ENCODE measurements around the gene AURKA. TPM values are rescaled to one million over a fixed set of nuclear protein-coding genes. Genes with fewer than 3 reads are reported as not detected.

The AURKA gene
- total and polyA plus RNA-seq, 2 experiments from 2014 or later = 75.8 to 82.0 TPM

- H3K4me1 Mint-ChIP-seq = no peaks in the 10 kb centered on the region
- no peaks in the 10 kb centered on the region for H4K20me1 ChIP-seq (replicated peaks; ENCODE audit: insufficient read depth)
- H3K36me3 ChIP-seq (ENCODE audit: insufficient read depth) = peaks cover 10% of the 10 kb centered on the region; the same call in 1 of the 2 replicates
- ATAC-seq = no peak
- no peak overlapping the region for H2AFZ ChIP-seq
- H3K9me3 Mint-ChIP-seq = peaks cover 96% of the 10 kb centered on the region
- H3K79me2 ChIP-seq (replicated peaks; ENCODE audit: insufficient read depth) = no peaks in the 10 kb centered on the region
- H3K9me2 ChIP-seq (ENCODE audit: insufficient read depth) = no peaks in the 10 kb centered on the region
- no peak overlapping the region for H3K27ac ChIP-seq (ENCODE audit: low read depth)
- no peak overlapping the region for H3K4me3 Mint-ChIP-seq
- no peaks in the 10 kb centered on the region for H3K27me3 ChIP-seq (ENCODE audit: insufficient read depth)
- H3K4me1 ChIP-seq (ENCODE audit: insufficient read depth) = no peaks in the 10 kb centered on the region
- H3K4me3 ChIP-seq = no peak overlapping the region
- H3F3A ChIP-seq (replicated peaks; ENCODE audit: low read depth) = no peaks in the 10 kb centered on the region
- H3K36me3 Mint-ChIP-seq (ENCODE audit: low read depth) = peaks cover 36% of the 10 kb centered on the region
- no peak for DNase-seq (ENCODE audit: low spot score)
- TF ChIP-seq EZH2phosphoT487 (IDR thresholded peaks at IDR 0.05; ENCODE audit: unreplicated experiment) (no peak), CREB1 (CRISPR knock-in tag; IDR thresholded peaks at IDR 0.05; ENCODE audit: low read depth) (no peak), ZNF331 (CRISPR knock-in tag; IDR thresholded peaks at IDR 0.05; ENCODE audit: low read depth) (no peak), ETS1 (IDR thresholded peaks at IDR 0.05) (no peak), STAT1 (IDR thresholded peaks at IDR 0.05; ENCODE audit: unreplicated experiment) (no peak), JUNB (IDR thresholded peaks at IDR 0.05; ENCODE audit: unreplicated experiment) (no peak), ZNF114 (CRISPR knock-in tag; IDR thresholded peaks at IDR 0.05) (no peak), EZH2 (IDR thresholded peaks at IDR 0.05; ENCODE audit: low read depth, unreplicated experiment) (no peak), ZNF462 (CRISPR knock-in tag; IDR thresholded peaks at IDR 0.05) (no peak), NANOG (IDR thresholded peaks at IDR 0.05; ENCODE audit: borderline replicate concordance) (no peak), POLR2AphosphoS5 (IDR thresholded peaks at IDR 0.05; ENCODE audit: low read depth) (no peak)
- no peak overlapping the region for H3K27ac Mint-ChIP-seq
- peaks cover 6% of the 10 kb centered on the region for H3K27me3 Mint-ChIP-seq (ENCODE audit: insufficient read depth, low read depth, poor library complexity)
- no peak overlapping the region for H3K4me2 ChIP-seq
These were observed 68.4 kb downstream of the AURKA start for GRCh38 chr20:56323656-56324055.
